GM12892 (cell line): ENCODE measurements around the gene USP40.

Experiments
- POLR2AphosphoS5 ChIP-seq: IDR thresholded peaks from 2 replicates; pipeline ENCODE4 v1.6.1; 2011; ENCODE audit warnings: low read depth, low read length, control low read depth
- TAF1 ChIP-seq: IDR thresholded peaks from 2 replicates; pipeline ENCODE4 v1.6.1; 2011; ENCODE audit warnings: low read depth, mild to moderate bottlenecking, control low read depth, low read length, borderline replicate concordance

DNA sequence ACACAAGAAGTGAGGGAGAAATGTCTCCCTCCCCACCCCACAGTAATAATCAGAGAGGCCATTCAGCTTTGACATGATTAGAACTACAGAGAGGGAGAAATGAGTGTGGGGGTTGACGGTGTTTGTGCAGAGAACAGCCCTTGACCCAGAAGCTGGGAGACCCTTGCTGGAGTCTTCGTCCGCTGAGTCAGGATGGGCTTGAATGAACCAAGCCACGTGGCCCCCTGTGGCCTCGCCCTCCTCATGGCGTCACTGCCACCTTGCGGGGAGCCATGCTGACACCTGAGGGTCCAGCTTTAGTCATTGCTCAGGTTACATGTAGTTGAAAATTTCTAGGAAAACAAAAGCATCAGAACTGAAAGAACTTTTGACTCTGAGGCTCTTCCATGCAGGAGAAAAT is 111.1 kb downstream of the USP40 start:
- TF ChIP-seq TAF1 (no peak), POLR2AphosphoS5 (no peak)
